H1 (cell line): Measurements from ENCODE around the gene CSN1S1. TPM values are rescaled to one million over a fixed set of nuclear protein-coding genes. Genes with fewer than 3 reads are reported as not detected.

Experiments
- CBX5 ChIP-seq: fragments of 300-800, 300-1000 bp; sonication (generic); IDR thresholded peaks from 2 replicates; pipeline ENCODE4 v1.7.1; 2016; ENCODE audit warnings: antibody characterized with exemption, low read length, low read depth
- CHD1 ChIP-seq: IDR thresholded peaks from 2 replicates; pipeline ENCODE4 v1.6.1; 2012; ENCODE audit warnings: low read depth, low read length, improper control_type of control experiment
- CHD7 ChIP-seq: fragments of 300-600 bp; sonication (generic); IDR thresholded peaks from 2 replicates; pipeline ENCODE4 v1.7.1; 2012; ENCODE audit warnings: low read length, moderate library complexity, mild to moderate bottlenecking, inconsistent platforms; ENCODE audit not compliant: insufficient replicate concordance
- E2F6 ChIP-seq: IDR thresholded peaks from 2 replicates; pipeline ENCODE4 v1.6.1; 2012; ENCODE audit warnings: inconsistent platforms
- PHF8 ChIP-seq: fragments of 200-600 bp; sonication (generic); conservative IDR thresholded peaks from 2 replicates; pipeline ENCODE4 v1.7.1; 2012; ENCODE audit warnings: low read depth, mild to moderate bottlenecking, inconsistent platforms, low read length, moderate library complexity
- POLR2A ChIP-seq, 2 experiments: IDR thresholded peaks; 1 replicate in 1 of 2; 2 replicates in 1 of 2; pipeline ENCODE4 v1.6.1; 2011; ENCODE audit warnings: low read depth in 2 of 2, low read length in 2 of 2, mild to moderate bottlenecking in 2 of 2; ENCODE audit errors: control extremely low read depth in 1 of 2
- POLR2AphosphoS5 ChIP-seq: IDR thresholded peaks from 2 replicates; pipeline ENCODE4 v1.6.1; 2011; ENCODE audit warnings: low read depth, low read length
- SIX5 ChIP-seq: IDR thresholded peaks from 2 replicates; pipeline ENCODE4 v1.6.1; 2011; ENCODE audit warnings: mild to moderate bottlenecking, low read depth, low read length
- SP1 ChIP-seq: IDR thresholded peaks from 2 replicates; pipeline ENCODE4 v1.6.1; 2011; ENCODE audit warnings: low read depth, low read length
- TCF12 ChIP-seq: IDR thresholded peaks from 2 replicates; pipeline ENCODE4 v1.6.1; 2011; ENCODE audit warnings: low read depth, mild to moderate bottlenecking, low read length
- polyA plus RNA-seq, 7 experiments: library from polyadenylated mRNA; depleted of rRNA in 3 of 7; stranded (reverse) in 5 of 7; unstranded in 2 of 7; fragments of >200 nt in 5 of 7; fragments of 200-250 nt in 2 of 7; gene quantifications; 1 replicate in 5 of 7; 2 replicates in 1 of 7; 4 replicates in 1 of 7; pipeline versions ENCODE4 v1.2.1 to v1.2.3, GENCODE V29; 2011 to 2013; ENCODE audit warnings: missing spikeins in 2 of 7, mixed read lengths in 2 of 7
- total RNA-seq: library from RNA; stranded (reverse); fragmentation: NEBNext Ultra II Directional; extraction: Animal tissue kit (Norgen Biotek cat#: 25700); gene quantifications from 2 replicates; pipeline ENCODE4 v1.2.1, GENCODE V29; 2021

The CSN1S1 gene
- total and polyA plus RNA-seq, 2 of the 8 experiments (the other 6 are each of a cell fraction or from before 2014, with no cell fraction given) = not detected

DNA sequence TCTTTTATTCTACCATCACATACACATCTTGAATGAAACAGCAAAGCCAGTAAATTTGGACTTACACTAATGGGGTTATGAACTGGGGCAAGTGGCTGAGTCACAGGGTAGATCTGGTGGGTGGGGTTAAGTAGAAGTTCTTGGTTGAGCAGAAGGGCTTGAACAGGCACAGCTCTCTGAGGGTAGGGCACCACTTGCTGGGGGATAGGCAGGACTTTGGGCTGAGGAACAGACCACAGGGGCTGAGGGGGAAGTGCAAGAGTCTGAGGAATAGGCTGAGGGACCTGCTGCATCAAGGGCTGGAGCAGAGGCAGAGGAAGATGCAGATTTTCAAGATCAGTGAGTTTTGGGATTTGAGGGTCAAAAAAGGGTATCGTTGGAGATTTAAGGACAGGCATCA is 26.3 kb downstream of the CSN1S1 start (continued):
- TF ChIP-seq CHD7 (no peak), CHD1 (no peak), E2F6 (no peak), SP1 (no peak), TCF12 (no peak), POLR2A (IDR thresholded peaks at IDR 0.05; ENCODE audit: control extremely low read depth in 1 of 2, low read depth in 2 of 2, low read length in 2 of 2) (no peak), CBX5 (no peak), POLR2AphosphoS5 (no peak), PHF8 (no peak), SIX5 (no peak)
